HG03442 (cell line): ENCODE measurements around the gene SLCO4A1.

Source experiments
- ATAC-seq: cut with Tn5 transposase; IDR thresholded peaks from one replicate; pipeline ENCODE4 v1.9.1; 2021; ENCODE audit warnings: mild to moderate bottlenecking, moderate library complexity; ENCODE audit not compliant: unreplicated experiment

The SLCO4A1 gene

GRCh38 chr20:62636446-62636845 lies 5.9 kb upstream of the SLCO4A1 start:
- ATAC-seq = no peak

DNA sequence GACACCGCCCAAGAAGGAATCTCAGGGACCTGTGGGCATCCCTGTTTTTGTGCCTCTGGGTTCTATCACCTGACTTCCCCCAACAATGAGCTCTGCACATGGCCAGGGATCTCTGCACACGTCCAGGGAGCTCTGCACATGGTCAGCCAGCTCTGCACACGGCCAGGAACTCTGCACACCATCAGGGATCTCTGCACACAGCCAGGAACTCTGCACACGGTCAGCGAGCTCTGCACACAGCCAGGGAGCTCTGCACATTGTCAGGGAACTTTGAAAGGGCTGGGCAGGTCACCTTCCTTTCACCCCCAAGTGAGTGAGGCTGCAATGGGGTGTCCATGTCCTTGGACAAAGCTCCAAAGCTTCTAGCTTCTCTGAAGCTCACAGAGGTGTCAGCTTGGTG lies 5.2 kb upstream of the SLCO4A1 start:
- no peak for ATAC-seq

GRCh38 chr20:62637521-62638054 lies 4.7 kb upstream of the SLCO4A1 start:
- ATAC-seq = no peak

- ATAC-seq = no peak
Observed at GRCh38 chr20:62638055-62638570, 4.2 kb upstream of the SLCO4A1 start.

- no peak for ATAC-seq
Observed at GRCh38 chr20:62638679-62639406, 3.5 kb upstream of the SLCO4A1 start.

- ATAC-seq = no peak
Observed at GRCh38 chr20:62639765-62640164, 2.5 kb upstream of the SLCO4A1 start.

DNA sequence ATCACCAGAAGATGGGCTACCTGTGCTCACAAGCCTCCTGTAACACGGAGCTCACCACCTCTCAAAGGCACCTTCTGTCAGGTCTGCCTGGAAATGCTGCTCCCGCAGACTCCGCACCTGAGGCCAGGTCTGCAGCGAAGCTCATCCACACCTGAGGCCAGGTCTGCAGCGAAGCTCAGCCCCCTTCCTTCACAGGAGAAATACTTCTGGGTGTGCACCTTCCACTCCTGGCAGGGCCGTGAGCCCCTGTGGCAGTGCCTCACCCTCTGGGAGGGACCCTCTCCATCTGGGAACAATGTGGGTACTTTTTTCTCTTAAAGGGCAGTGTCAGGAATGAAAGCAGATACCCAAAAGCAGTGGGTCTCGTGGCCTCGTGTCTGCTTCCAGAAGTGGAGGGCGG lies 1.4 kb upstream of the SLCO4A1 start:
- no peak for ATAC-seq

DNA sequence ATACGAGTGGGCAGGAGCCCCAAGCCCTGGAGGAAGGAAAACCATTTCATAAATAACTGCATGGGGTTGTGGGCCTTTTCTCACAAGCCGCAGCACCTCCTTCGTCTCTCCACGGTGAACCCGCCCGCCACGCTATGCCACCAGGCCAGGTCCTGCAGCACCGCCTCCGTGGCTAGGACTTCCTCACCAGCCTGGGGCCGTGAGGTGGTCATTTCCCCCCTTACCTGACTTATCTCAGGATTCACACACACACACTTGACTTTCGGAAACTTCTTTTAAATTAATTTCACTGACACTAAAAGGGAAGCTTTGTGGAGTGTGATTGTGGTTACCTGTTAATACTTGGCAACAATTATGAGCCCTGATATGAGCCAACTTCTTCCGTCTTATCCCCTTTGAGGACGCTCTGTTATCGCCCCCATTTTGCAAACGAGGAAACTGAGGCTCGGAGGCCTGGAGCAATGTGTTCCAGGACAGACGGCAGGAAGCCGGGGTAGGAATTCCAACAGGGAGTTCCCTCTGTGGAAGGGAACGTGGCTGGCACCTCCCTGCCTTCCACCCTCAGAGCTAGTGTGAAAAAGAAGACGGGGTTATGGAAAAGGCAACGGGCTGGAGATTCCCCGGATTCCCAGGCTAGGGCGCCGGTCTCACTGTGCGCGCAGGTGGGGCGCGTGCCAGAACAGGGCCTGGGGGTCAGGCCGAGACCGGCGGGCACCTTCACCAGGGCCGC lies 817 bp upstream of the SLCO4A1 start:
- no peak for ATAC-seq

DNA sequence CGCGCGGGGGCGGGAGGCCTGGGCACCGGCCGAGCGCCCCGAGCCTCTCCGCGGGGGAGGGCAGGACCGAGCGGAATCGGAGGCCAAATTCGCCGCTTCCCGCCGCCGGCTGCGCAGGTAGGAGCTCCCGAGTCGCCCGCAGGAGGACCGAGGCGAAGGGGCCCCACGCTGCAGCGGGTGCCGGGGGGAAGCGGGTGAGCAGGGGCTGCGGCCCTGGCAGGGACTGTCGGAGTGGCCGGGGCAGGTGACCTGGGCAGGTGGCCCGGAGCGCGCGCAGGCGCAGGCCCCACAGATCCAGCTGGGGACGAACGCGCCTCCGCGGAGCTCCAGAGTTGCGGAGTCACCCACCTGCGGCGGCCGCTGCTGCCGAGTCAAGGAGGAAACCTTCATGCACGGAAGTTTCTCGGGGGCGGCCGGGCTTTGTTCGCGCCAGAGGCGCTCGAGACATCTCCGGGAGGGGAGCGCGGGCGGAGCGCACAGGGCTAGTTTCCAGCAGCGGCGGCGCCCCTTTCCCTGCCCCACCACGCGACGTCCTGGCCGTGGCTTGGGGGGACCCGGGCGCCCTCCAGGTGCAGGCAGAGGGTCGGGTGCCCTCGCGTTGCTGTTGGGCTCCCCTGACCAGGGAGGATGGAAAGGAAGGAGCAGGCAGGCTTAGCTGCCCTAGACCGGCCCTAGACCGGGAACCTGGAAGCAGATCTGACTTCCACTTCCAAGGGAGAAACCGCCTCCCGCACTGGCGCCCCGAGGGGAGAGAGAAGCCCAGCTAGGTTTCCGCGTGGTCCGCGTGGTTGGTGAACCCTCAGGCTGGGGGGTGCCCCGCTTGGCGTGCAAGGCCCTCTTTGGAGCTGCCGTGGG lies 590 bp downstream of the SLCO4A1 start:
- ATAC-seq = peak; percentile 25

GRCh38 chr20:62643521-62644043 lies 1.3 kb downstream of the SLCO4A1 start:
- ATAC-seq = no peak

- no peak for ATAC-seq
Observed at GRCh38 chr20:62644044-62644795, 1.9 kb downstream of the SLCO4A1 start.

DNA sequence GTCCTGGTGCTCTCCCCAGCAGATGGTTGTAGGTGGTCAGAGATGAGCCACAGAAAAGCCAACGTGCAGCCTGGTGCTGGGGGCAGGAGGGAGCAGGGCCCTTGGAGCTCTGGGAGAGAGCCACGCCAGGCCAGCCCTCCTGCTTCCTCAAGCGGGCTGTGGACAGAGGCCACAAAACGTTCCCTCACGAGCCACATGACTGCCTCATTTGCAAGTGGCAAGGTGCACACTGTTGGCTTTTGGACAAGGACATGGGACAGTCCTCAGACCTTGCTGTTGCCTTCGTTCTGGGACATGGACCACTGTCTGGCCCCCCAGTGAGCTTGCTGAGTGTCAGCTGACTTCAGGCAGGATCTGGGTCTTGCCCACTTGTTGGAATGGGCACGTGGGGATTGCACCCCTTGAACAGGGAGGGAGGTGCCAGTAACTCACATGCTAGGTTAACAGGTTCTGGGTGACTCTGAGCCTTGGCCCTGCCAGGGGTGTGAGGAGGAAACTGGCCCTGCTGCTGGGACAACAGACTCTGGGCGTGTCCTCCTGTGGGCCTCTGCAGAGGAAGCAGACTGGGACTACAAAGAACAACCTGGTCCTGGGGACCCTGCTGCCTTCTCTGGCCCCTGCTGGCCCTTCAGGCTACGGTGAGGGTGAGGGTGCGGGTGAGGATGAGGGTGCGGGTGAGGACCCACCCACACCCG lies 2.6 kb downstream of the SLCO4A1 start:
- no peak for ATAC-seq

GRCh38 chr20:62645613-62646012 lies 3.3 kb downstream of the SLCO4A1 start:
- no peak for ATAC-seq

- ATAC-seq = no peak
Observed at GRCh38 chr20:62646851-62647520, 4.7 kb downstream of the SLCO4A1 start.

- no peak for ATAC-seq
Observed at GRCh38 chr20:62647521-62648317, 5.4 kb downstream of the SLCO4A1 start.

GRCh38 chr20:62648318-62648995 lies 6.2 kb downstream of the SLCO4A1 start:
- no peak for ATAC-seq

GRCh38 chr20:62649140-62649539 lies 6.8 kb downstream of the SLCO4A1 start:
- no peak for ATAC-seq
